ENCODE data around the gene SCAMP2.

DNA sequence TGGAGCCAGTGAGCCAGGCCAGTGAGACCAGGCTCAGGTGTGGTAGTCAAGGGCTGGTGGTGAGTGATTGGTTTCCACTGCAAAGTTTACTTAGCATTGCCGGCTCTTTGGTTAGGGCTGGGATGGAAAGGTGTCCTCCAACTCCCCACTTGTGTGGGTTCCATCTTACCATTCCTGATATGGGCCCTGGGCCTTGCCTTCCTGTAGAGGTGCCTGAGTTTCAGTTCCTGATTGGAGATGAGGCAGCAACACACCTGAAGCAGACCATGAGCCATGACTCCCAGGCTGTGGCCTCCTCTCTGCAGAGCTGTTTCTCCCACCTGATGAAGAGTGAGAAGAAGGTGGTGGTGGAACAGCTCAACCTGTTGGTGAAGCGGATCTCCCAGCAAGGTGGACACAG, 19.8 kb upstream of the SCAMP2 start:
- TF ChIP-seq, protein P1, sequence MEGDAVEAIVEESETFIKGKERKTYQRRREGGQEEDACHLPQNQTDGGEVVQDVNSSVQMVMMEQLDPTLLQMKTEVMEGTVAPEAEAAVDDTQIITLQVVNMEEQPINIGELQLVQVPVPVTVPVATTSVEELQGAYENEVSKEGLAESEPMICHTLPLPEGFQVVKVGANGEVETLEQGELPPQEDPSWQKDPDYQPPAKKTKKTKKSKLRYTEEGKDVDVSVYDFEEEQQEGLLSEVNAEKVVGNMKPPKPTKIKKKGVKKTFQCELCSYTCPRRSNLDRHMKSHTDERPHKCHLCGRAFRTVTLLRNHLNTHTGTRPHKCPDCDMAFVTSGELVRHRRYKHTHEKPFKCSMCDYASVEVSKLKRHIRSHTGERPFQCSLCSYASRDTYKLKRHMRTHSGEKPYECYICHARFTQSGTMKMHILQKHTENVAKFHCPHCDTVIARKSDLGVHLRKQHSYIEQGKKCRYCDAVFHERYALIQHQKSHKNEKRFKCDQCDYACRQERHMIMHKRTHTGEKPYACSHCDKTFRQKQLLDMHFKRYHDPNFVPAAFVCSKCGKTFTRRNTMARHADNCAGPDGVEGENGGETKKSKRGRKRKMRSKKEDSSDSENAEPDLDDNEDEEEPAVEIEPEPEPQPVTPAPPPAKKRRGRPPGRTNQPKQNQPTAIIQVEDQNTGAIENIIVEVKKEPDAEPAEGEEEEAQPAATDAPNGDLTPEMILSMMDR (IDR thresholded peaks at IDR 0.05; ENCODE audit: low read depth, low read length) = no peak
- no peak for TF ChIP-seq EZH2phosphoT487 (IDR thresholded peaks at IDR 0.05; ENCODE audit: low read depth)
